H9 (cell line): ENCODE measurements around the gene HEPH. TPM values are rescaled to one million over a fixed set of nuclear protein-coding genes. Genes with fewer than 3 reads are reported as not detected.

Experiments
- DNase-seq: peaks from one replicate; pipeline ENCODE4 v3.0.0-alpha.2; 2017
- H2AFZ ChIP-seq: one replicate; pipeline ENCODE4 v1.6.1; 2013; ENCODE audit warnings: mild to moderate bottlenecking, low read length, control low read depth, moderate library complexity
- H2AK5ac ChIP-seq: 2 replicates; pipeline ENCODE4 v1.6.1; 2013; ENCODE audit warnings: low read length, control low read depth, mixed read lengths; ENCODE audit not compliant: insufficient read length
- H2BK120ac ChIP-seq: one replicate; pipeline ENCODE4 v1.6.1; 2013; ENCODE audit warnings: low read depth, mild to moderate bottlenecking, low read length, control low read depth, inconsistent platforms; ENCODE audit not compliant: poor library complexity, severe bottlenecking
- H2BK12ac ChIP-seq: 2 replicates; pipeline ENCODE4 v1.6.1; 2013; ENCODE audit warnings: low read length, control low read depth, mixed read lengths, low read depth; ENCODE audit not compliant: insufficient read length
- H2BK15ac ChIP-seq: 2 replicates; pipeline ENCODE4 v1.6.1; 2013; ENCODE audit warnings: low read depth, low read length, control low read depth
- H2BK20ac ChIP-seq: one replicate; pipeline ENCODE4 v1.6.1; 2013; ENCODE audit warnings: low read depth, mild to moderate bottlenecking, low read length, control low read depth, inconsistent platforms; ENCODE audit not compliant: poor library complexity, severe bottlenecking
- H2BK5ac ChIP-seq: 2 replicates; pipeline ENCODE4 v1.6.1; 2013; ENCODE audit warnings: low read length, control low read depth, mixed read lengths; ENCODE audit not compliant: insufficient read length
- H3K14ac ChIP-seq: 2 replicates; pipeline ENCODE4 v1.6.1; 2013; ENCODE audit warnings: low read length, control low read depth; ENCODE audit not compliant: insufficient read depth
- H3K18ac ChIP-seq: 2 replicates; pipeline ENCODE4 v1.6.1; 2013; ENCODE audit warnings: low read depth, mild to moderate bottlenecking, mixed read lengths, low read length, control low read depth; ENCODE audit not compliant: insufficient read length
- H3K23ac ChIP-seq: 2 replicates; pipeline ENCODE4 v1.6.1; 2013; ENCODE audit warnings: low read length, control low read depth, mixed read lengths, low read depth; ENCODE audit not compliant: insufficient read length
- H3K23me2 ChIP-seq: 2 replicates; pipeline ENCODE4 v1.6.1; 2013; ENCODE audit warnings: low read depth, mild to moderate bottlenecking, mixed read lengths, low read length, control low read depth; ENCODE audit not compliant: insufficient read length, poor library complexity, severe bottlenecking
- H3K27ac ChIP-seq: 2 replicates; pipeline ENCODE4 v1.5.1; 2013; ENCODE audit warnings: low read length, control low read depth, mixed read lengths, low read depth; ENCODE audit not compliant: insufficient read length
- H3K27me3 ChIP-seq: 2 replicates; pipeline ENCODE4 v1.6.1; 2013; ENCODE audit warnings: low read length, control low read depth, inconsistent platforms; ENCODE audit not compliant: insufficient read depth
- H3K4ac ChIP-seq: 2 replicates; pipeline ENCODE4 v1.6.1; 2013; ENCODE audit warnings: low read depth, mild to moderate bottlenecking, control low read depth, inconsistent platforms, low read length, moderate library complexity
- H3K4me1 ChIP-seq: 2 replicates; pipeline ENCODE4 v1.6.1; 2013; ENCODE audit warnings: low read length, control low read depth, inconsistent platforms; ENCODE audit not compliant: insufficient read depth
- H3K4me2 ChIP-seq: 2 replicates; pipeline ENCODE4 v1.6.1; 2013; ENCODE audit warnings: low read length, control low read depth, mixed read lengths; ENCODE audit not compliant: insufficient read length, insufficient read depth
- H3K56ac ChIP-seq: 2 replicates; pipeline ENCODE4 v1.6.1; 2013; ENCODE audit warnings: low read depth, mild to moderate bottlenecking, mixed read lengths, low read length, control low read depth; ENCODE audit not compliant: insufficient read length
- H3K79me1 ChIP-seq: 2 replicates; pipeline ENCODE4 v1.6.1; 2013; ENCODE audit warnings: low read depth, mild to moderate bottlenecking, moderate library complexity, low read length, control low read depth, inconsistent platforms; ENCODE audit not compliant: insufficient read depth, poor library complexity, severe bottlenecking
- H3K79me2 ChIP-seq: 2 replicates; pipeline ENCODE4 v1.6.1; 2013; ENCODE audit warnings: low read length, control low read depth, inconsistent platforms; ENCODE audit not compliant: insufficient read depth
- H3K9ac ChIP-seq: 2 replicates; pipeline ENCODE4 v1.6.1; 2013; ENCODE audit warnings: low read length, control low read depth, mixed read lengths; ENCODE audit not compliant: insufficient read length; ENCODE audit errors: extremely low read depth
- H3K9me3 ChIP-seq: one replicate; pipeline ENCODE4 v1.6.1; 2013; ENCODE audit warnings: low read depth, low read length, inconsistent platforms; ENCODE audit not compliant: control insufficient read depth
- H3T11ph ChIP-seq: one replicate; pipeline ENCODE4 v1.6.1; 2013; ENCODE audit warnings: mild to moderate bottlenecking, low read length, control low read depth, inconsistent platforms
- H4K20me1 ChIP-seq: one replicate; pipeline ENCODE4 v1.6.1; 2013; ENCODE audit not compliant: control insufficient read depth, insufficient read length, insufficient read depth
- H4K5ac ChIP-seq: 2 replicates; pipeline ENCODE4 v1.6.1; 2013; ENCODE audit warnings: low read depth, mild to moderate bottlenecking, mixed read lengths, low read length, control low read depth; ENCODE audit not compliant: insufficient read length
- H4K8ac ChIP-seq: replicated peaks from 2 replicates; pipeline ENCODE4 v1.6.1; 2013; ENCODE audit warnings: low read length, control low read depth, mixed read lengths, low read depth; ENCODE audit not compliant: insufficient read length
- H4K91ac ChIP-seq: 2 replicates; pipeline ENCODE4 v1.6.1; 2013; ENCODE audit warnings: low read depth, mild to moderate bottlenecking, moderate library complexity, mixed read lengths, low read length, control low read depth; ENCODE audit not compliant: insufficient read length
- H3K27ac Mint-ChIP-seq, 3 experiments: 2 replicates in 2 of 3; 3 replicates in 1 of 3; pipeline ENCODE4 v1.8.0; 2020 to 2021; ENCODE audit warnings: mixed read lengths in 3 of 3, mild to moderate bottlenecking in 1 of 3, moderate library complexity in 1 of 3
- H3K27me3 Mint-ChIP-seq: 2 replicates; pipeline ENCODE4 v1.8.0; 2021; ENCODE audit warnings: low read depth, mild to moderate bottlenecking, moderate library complexity, mixed read lengths
- H3K36me3 Mint-ChIP-seq, 3 experiments: 2 replicates in 2 of 3; 3 replicates in 1 of 3; pipeline ENCODE4 v1.8.0; 2020 to 2021; ENCODE audit warnings: low read depth in 3 of 3, mixed read lengths in 3 of 3; ENCODE audit not compliant: insufficient read depth in 1 of 3
- H3K4me1 Mint-ChIP-seq, 2 experiments: 2 replicates each; pipeline ENCODE4 v1.8.0; 2020; ENCODE audit warnings: mixed read lengths in 2 of 2
- H3K4me3 Mint-ChIP-seq, 2 experiments: 2 replicates in 1 of 2; 3 replicates in 1 of 2; pipeline ENCODE4 v1.8.0; 2020 to 2021; ENCODE audit warnings: mild to moderate bottlenecking in 2 of 2, mixed read lengths in 2 of 2, moderate library complexity in 1 of 2
- H3K9me3 Mint-ChIP-seq, 2 experiments: 2 replicates in 1 of 2; 3 replicates in 1 of 2; pipeline ENCODE4 v1.8.0; 2020; ENCODE audit warnings: mild to moderate bottlenecking in 2 of 2, mixed read lengths in 2 of 2, moderate library complexity in 1 of 2
- total RNA-seq: library from RNA; stranded (reverse); gene quantifications from 2 replicates; pipeline ENCODE4 v1.2.1, GENCODE V29; 2021
- TF ChIP-seq, protein P1 (sequence below): fragments of 200-600 bp; sonication (generic); conservative IDR thresholded peaks from 3 replicates; pipeline ENCODE4 v1.8.0; 2021; ENCODE audit warnings: antibody characterized with exemption, mild to moderate bottlenecking

The HEPH gene
- total RNA-seq, 1 experiment from 2014 or later: 60.6 TPM

DNA sequence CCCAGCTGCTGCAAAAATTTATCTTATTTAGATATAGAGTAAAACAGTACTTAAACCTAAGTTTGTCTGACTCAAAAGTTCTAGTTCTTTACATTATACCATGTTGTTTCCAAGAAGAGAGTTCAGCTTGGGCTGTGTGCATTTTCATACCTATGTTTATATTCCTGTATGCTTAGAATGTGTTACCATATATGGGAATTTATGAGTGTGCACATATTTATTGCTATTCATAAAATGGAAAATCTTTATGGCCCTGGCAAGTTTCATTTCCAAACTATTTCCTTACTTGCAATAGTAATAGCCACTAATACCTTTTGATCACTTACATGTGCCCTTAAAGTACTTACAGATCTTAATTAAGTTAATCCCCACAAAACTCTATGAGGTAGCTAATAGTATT, 2.6 kb downstream of the HEPH start:
- Histone ChIP-seq H3K4ac (no peak overlapping the region), H3K9ac (no peak overlapping the region), H2BK20ac (no peak overlapping the region), H3K4me1 (no peaks in the 10 kb centered on the region), H3K18ac (no peak overlapping the region), H2BK12ac (no peak overlapping the region), H3T11ph (no peak overlapping the region), H3K27me3 (no peaks in the 10 kb centered on the region; the same call in 1 of the 2 replicates), H3K23ac (no peak overlapping the region), H2AFZ (no peak overlapping the region), H4K5ac (no peak overlapping the region), H2BK15ac (no peak overlapping the region), H2AK5ac (no peak overlapping the region), H3K23me2 (no peaks in the 10 kb centered on the region), H3K79me2 (peaks cover 4% of the 10 kb centered on the region; the same call in 1 of the 2 replicates), H2BK5ac (no peak overlapping the region), H2BK120ac (no peak overlapping the region), H4K20me1 (no peaks in the 10 kb centered on the region), H3K4me2 (no peak overlapping the region), H3K79me1 (no peaks in the 10 kb centered on the region), H4K91ac (no peak overlapping the region), H3K9me3 (peaks cover 43% of the 10 kb centered on the region), H3K56ac (no peak overlapping the region), H3K14ac (no peak overlapping the region), H4K8ac (no peak overlapping the region), H3K27ac (no peak overlapping the region)
- H3K27me3 Mint-ChIP-seq: no peaks in the 10 kb centered on the region; the same call in 1 of the 2 replicates
- TF ChIP-seq, protein P1, sequence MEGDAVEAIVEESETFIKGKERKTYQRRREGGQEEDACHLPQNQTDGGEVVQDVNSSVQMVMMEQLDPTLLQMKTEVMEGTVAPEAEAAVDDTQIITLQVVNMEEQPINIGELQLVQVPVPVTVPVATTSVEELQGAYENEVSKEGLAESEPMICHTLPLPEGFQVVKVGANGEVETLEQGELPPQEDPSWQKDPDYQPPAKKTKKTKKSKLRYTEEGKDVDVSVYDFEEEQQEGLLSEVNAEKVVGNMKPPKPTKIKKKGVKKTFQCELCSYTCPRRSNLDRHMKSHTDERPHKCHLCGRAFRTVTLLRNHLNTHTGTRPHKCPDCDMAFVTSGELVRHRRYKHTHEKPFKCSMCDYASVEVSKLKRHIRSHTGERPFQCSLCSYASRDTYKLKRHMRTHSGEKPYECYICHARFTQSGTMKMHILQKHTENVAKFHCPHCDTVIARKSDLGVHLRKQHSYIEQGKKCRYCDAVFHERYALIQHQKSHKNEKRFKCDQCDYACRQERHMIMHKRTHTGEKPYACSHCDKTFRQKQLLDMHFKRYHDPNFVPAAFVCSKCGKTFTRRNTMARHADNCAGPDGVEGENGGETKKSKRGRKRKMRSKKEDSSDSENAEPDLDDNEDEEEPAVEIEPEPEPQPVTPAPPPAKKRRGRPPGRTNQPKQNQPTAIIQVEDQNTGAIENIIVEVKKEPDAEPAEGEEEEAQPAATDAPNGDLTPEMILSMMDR: no peak
- peaks cover 46 to 64% of the 10 kb centered on the region in 2 experiments for H3K9me3 Mint-ChIP-seq
- H3K27ac Mint-ChIP-seq: no peak overlapping the region
- H3K4me3 Mint-ChIP-seq: no peak overlapping the region
- peaks cover 0 to 14% (median 9%) of the 10 kb centered on the region in 3 experiments; a peak in 4 of 7 replicates for H3K36me3 Mint-ChIP-seq
- H3K4me1 Mint-ChIP-seq: peaks cover 6 to 7% of the 10 kb centered on the region in 2 experiments; a peak in 2 of 4 replicates
- no peak for DNase-seq
